Effector memory CD8-positive, alpha-beta T cell (primary cell): Measurements from ENCODE around the gene ZDHHC14.

Source experiments
- ATAC-seq: fragments of 150-1000 bp; cut with Tn5 transposase; replicated peaks from 2 replicates; pipeline ENCODE4 v1.10.0; 2021; ENCODE audit warnings: mild to moderate bottlenecking, moderate library complexity
- DNase-seq, 3 experiments: peaks; one replicate each; pipeline ENCODE4 v3.0.0; 2021
- H3K27ac Mint-ChIP-seq, 2 donors: one replicate each; pipeline ENCODE4 v1.8.0; 2022; ENCODE audit warnings: mild to moderate bottlenecking in 2 of 2, mixed read lengths in 2 of 2, moderate library complexity in 2 of 2
- H3K27me3 Mint-ChIP-seq, 2 donors: one replicate each; pipeline ENCODE4 v1.8.0; 2022; ENCODE audit warnings: mixed read lengths in 2 of 2
- H3K36me3 Mint-ChIP-seq: one replicate; pipeline ENCODE4 v1.8.0; 2022; ENCODE audit warnings: mild to moderate bottlenecking, moderate library complexity, mixed read lengths; ENCODE audit not compliant: insufficient read depth
- H3K4me1 Mint-ChIP-seq, 2 donors: one replicate each; pipeline ENCODE4 v1.8.0; 2022; ENCODE audit warnings: low read depth in 2 of 2, mixed read lengths in 2 of 2
- H3K4me3 Mint-ChIP-seq, 2 donors: one replicate each; pipeline ENCODE4 v1.8.0; 2022; ENCODE audit warnings: mild to moderate bottlenecking in 2 of 2, mixed read lengths in 2 of 2, moderate library complexity in 2 of 2
- H3K9me3 Mint-ChIP-seq, 2 donors: one replicate each; pipeline ENCODE4 v1.8.0; 2022; ENCODE audit warnings: mixed read lengths in 2 of 2

ZDHHC14 gene

DNA sequence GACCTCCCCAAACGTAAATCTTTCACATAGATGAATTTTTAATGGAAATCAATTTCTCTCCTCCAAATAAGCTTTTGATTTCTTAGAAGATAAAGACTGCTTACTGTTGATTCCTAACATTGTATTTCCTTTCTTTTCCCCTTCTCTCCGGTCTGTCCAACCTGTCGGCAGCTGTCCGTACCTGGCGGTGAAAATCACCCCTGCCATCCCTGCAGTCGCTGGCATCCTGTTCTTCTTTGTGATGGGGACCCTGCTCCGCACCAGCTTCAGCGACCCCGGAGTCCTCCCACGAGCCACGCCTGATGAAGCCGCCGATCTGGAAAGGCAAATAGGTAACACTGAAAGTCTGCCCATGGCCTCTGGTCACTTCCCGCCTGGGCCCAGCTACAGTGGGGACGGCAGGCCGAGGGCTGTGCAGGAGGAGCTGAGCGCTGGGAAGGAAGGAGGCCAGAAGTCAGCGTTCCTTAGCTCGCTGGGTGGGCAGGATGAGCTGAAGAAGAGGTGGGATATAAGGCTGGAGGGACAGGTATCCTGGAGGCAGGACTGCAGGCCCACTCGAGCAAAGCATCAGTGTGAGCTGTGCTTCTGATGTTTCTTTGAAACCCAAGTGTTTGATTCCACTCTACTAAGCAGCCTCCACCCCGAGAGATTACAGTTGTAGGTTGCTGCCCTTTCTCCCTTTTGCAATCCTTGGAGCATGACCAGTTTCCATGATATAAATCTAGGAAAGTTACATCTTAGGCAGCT, 161.6 kb downstream of the ZDHHC14 start:
- H3K4me3 Mint-ChIP-seq, result no peak overlapping the region

DNA sequence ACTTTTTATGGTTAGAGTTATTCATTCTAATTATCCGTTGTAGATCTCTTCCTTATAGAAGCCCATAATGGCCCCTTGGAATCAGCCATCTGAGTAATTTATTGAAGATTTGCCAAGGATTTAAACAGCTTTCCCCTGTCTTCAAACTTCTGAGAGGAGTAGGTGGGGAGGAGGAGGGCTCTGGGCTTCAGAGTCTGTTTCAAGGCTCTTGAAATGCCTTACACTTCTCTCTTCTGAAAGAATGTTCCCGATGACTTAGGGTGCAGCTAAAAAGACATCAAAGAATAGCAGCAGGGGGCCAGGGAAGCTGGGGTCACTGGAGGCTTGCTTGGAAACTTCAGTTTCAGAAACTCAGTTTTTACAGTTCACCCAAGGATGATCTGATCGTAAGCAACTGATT, 165.3 kb downstream of the ZDHHC14 start:
- Mint-ChIP-seq H3K4me1 (peaks cover 17 to 20% of the 10 kb centered on the region in 2 donors), H3K36me3 (peaks cover 8% of the 10 kb centered on the region), H3K27me3 (no peaks in the 10 kb centered on the region), H3K9me3 (peaks cover 0 to 6% of the 10 kb centered on the region in 2 donors), H3K27ac (no peak overlapping the region), H3K4me3 (no peak overlapping the region)
- no peak for ATAC-seq
- no peak for DNase-seq

More for the DNA sequence above, 161.6 kb downstream of the ZDHHC14 start:
- H3K9me3 Mint-ChIP-seq, result no peaks in the 10 kb centered on the region
- H3K4me1 Mint-ChIP-seq, result peaks cover 20 to 23% of the 10 kb centered on the region in 2 donors
- no peaks in the 10 kb centered on the region for H3K36me3 Mint-ChIP-seq
- H3K27ac Mint-ChIP-seq, result no peak overlapping the region
- ATAC-seq (no peak), DNase-seq (no peak)
- no peaks in the 10 kb centered on the region for H3K27me3 Mint-ChIP-seq

GRCh38 chr6:157547112-157547511, 166.1 kb downstream of the ZDHHC14 start:
- H3K9me3 Mint-ChIP-seq, result peaks cover 0 to 6% of the 10 kb centered on the region in 2 donors
- peaks cover 8% of the 10 kb centered on the region for H3K36me3 Mint-ChIP-seq
- no peak for DNase-seq
- H3K27me3 Mint-ChIP-seq, result no peaks in the 10 kb centered on the region
- no peak overlapping the region for H3K27ac Mint-ChIP-seq
- H3K4me3 Mint-ChIP-seq, result no peak overlapping the region
- no peak for ATAC-seq
- H3K4me1 Mint-ChIP-seq, result peaks cover 25 to 27% of the 10 kb centered on the region in 2 donors

- DNase-seq, result no peak
- Mint-ChIP-seq H3K4me1 (peaks cover 25 to 28% of the 10 kb centered on the region in 2 donors), H3K27me3 (no peaks in the 10 kb centered on the region), H3K27ac (peak overlapping the region in 1 of 2 donors; percentile 90), H3K36me3 (peaks cover 8% of the 10 kb centered on the region), H3K9me3 (peaks cover 0 to 6% of the 10 kb centered on the region in 2 donors), H3K4me3 (peak overlapping the region in 1 of 2 donors; percentile 42)
- no peak for ATAC-seq
These were observed 167.9 kb downstream of the ZDHHC14 start for GRCh38 chr6:157548635-157549467.

DNA sequence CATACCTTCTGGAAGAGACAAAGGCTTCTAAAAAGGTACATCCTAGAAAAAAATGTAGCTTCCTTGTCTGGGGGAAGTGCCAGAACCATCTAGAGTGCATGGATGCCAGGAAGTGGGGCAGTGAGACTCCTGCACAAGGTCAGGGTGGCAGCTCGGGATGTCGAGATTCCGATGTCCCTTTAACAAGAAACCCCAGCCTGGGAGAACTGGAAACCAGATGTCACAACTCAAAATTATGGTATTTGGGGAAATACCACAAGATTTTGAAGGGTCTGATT, 168.4 kb downstream of the ZDHHC14 start:
- Mint-ChIP-seq H3K4me3 (peak overlapping the region in 1 of 2 donors; percentile 42), H3K4me1 (peaks cover 25 to 28% of the 10 kb centered on the region in 2 donors), H3K36me3 (peaks cover 8% of the 10 kb centered on the region), H3K9me3 (peaks cover 0 to 6% of the 10 kb centered on the region in 2 donors), H3K27ac (peak overlapping the region; percentile 90 to 94), H3K27me3 (no peaks in the 10 kb centered on the region)
- DNase-seq, result no peak
- no peak for ATAC-seq

DNA sequence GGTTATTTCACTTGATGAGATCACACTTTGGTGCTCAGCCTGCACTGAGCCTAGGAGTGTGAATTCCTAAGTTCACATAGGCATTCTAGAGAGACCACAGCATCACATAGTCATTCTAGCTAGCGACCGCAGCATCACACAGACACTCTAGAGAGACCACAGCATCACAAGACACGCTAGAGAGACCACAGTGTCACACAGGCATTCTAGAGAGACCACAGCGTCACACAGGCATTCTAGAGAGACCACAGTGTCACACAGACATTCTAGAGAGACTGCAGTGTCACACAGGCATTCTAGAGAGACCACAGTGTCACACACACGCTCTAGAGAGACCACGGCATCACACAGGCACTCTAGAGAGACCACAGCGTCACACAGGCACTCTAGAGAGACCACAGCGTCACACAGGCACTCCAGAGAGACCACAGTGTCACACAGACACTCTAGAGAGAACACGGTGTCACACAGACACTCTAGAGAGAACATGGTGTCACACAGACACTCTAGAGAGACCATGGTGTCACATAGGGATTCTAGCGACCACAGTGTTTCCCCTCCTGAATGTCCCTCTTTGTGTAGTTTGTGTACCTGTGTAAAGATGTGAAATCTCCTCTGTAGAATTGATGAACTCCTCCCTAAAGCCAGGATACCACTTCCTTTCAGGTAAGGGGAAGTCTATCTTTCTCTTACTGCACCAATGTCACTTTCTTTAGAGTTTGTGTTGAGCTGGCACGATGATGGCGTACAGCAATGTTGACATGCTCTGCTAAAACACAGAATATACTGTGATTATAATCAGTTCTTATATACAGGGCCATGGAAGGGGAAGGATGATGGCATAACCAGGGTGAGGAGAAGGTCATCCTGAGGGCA, 169.4 kb downstream of the ZDHHC14 start:
- peaks cover 0 to 6% of the 10 kb centered on the region in 2 donors for H3K9me3 Mint-ChIP-seq
- peaks cover 8% of the 10 kb centered on the region for H3K36me3 Mint-ChIP-seq
- peaks cover 25 to 28% of the 10 kb centered on the region in 2 donors for H3K4me1 Mint-ChIP-seq
- no peaks in the 10 kb centered on the region for H3K27me3 Mint-ChIP-seq
- H3K27ac Mint-ChIP-seq, result peak overlapping the region; percentile 90 to 94
- ATAC-seq (peak; percentile 86), DNase-seq (peak; percentile 39 to 53 (median 44))
- H3K4me3 Mint-ChIP-seq, result peak overlapping the region; percentile 12 to 41

- Mint-ChIP-seq H3K27me3 (no peaks in the 10 kb centered on the region), H3K4me3 (peak overlapping the region in 1 of 2 donors; percentile 12), H3K9me3 (peaks cover 0 to 6% of the 10 kb centered on the region in 2 donors), H3K27ac (peak overlapping the region; percentile 90 to 94), H3K4me1 (peaks cover 29 to 32% of the 10 kb centered on the region in 2 donors), H3K36me3 (peaks cover 8% of the 10 kb centered on the region)
- no peak for DNase-seq
- no peak for ATAC-seq
These were observed 170.2 kb downstream of the ZDHHC14 start for GRCh38 chr6:157551041-157551832.

DNA sequence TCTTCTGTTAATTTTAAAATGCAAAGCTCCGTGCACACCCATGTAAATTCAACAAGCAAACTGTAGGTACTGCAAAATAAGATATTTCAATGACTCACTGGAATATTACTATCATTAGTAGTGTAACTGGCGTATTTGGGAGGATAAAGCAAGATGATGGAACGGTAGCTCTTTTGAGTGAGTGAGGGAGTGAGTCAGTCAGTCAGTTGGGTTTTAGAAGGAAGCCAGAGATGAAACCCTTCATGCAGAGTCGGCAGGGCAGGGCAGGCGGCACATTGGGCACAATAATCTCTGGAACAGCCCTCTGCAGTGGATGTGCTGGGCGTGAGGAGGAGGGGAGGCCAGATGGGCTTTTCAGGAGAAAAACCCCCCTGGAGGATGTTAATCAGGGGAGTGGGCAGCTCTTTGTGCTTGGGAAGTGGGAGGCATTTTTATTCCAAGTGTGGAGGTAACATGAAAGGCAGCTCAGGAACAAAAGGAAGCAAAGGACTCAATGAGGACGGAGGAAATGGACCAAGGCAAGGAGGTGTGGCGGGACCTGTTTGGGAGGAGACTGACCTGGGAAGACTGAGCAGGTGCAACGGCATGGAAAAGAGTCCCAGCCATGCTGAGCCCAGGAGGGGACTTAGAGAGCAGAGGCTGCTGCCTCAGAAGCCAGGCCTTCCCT, 171.2 kb downstream of the ZDHHC14 start:
- Mint-ChIP-seq H3K9me3 (peaks cover 0 to 6% of the 10 kb centered on the region in 2 donors), H3K4me3 (no peak overlapping the region), H3K36me3 (peaks cover 8% of the 10 kb centered on the region), H3K4me1 (peaks cover 37 to 40% of the 10 kb centered on the region in 2 donors), H3K27me3 (no peaks in the 10 kb centered on the region), H3K27ac (peak overlapping the region in 1 of 2 donors; percentile 90)
- ATAC-seq (no peak), DNase-seq (no peak)

DNA sequence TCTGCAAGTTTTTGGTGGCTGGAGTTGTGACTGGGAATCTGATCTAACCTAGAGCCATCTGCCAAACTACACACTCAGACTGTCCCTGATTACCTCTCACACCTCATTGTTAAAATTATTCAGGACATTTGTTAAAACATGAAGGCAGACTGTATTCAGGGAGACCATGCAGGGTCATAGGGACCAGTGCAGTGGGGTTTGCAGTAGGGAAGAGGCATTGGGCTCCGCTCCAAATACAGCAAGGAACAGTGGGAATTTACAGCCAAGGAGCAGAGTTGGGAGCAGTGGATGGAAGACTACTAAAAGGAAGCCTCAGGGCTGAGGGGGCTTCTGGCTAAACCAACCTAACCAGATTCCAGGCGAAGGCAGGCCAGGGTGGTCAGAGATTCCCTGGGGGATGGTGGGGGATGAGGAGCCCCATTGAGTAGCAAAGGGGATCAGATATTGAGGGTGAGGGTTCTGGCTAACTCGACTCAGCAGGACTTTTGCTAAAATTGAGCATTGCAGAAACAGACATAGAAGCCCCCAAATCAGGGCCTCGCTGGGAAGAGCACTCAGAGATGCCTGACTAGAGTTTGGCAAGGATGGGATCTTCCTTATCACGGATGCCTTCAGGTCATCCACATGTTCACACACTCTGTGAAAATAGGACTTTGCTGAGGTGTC, 172.0 kb downstream of the ZDHHC14 start:
- DNase-seq, result no peak
- no peaks in the 10 kb centered on the region for H3K27me3 Mint-ChIP-seq
- peaks cover 0 to 6% of the 10 kb centered on the region in 2 donors for H3K9me3 Mint-ChIP-seq
- peaks cover 38 to 47% of the 10 kb centered on the region in 2 donors for H3K4me1 Mint-ChIP-seq
- H3K27ac Mint-ChIP-seq, result peak overlapping the region in 1 of 2 donors; percentile 77
- H3K36me3 Mint-ChIP-seq, result peaks cover 8% of the 10 kb centered on the region
- no peak for ATAC-seq
- H3K4me3 Mint-ChIP-seq, result no peak overlapping the region

GRCh38 chr6:157554747-157555146, 173.8 kb downstream of the ZDHHC14 start:
- ATAC-seq, result no peak
- H3K27me3 Mint-ChIP-seq, result no peaks in the 10 kb centered on the region
- peaks cover 8% of the 10 kb centered on the region for H3K36me3 Mint-ChIP-seq
- no peak overlapping the region for H3K27ac Mint-ChIP-seq
- peaks cover 40 to 44% of the 10 kb centered on the region in 2 donors for H3K4me1 Mint-ChIP-seq
- no peak for DNase-seq
- no peak overlapping the region for H3K4me3 Mint-ChIP-seq
- H3K9me3 Mint-ChIP-seq, result peaks cover 0 to 6% of the 10 kb centered on the region in 2 donors

- Mint-ChIP-seq H3K27ac (peak overlapping the region in 1 of 2 donors; percentile 84), H3K4me3 (no peak overlapping the region), H3K4me1 (peaks cover 33 to 36% of the 10 kb centered on the region in 2 donors), H3K36me3 (peaks cover 2% of the 10 kb centered on the region), H3K9me3 (peaks cover 0 to 2% of the 10 kb centered on the region in 2 donors), H3K27me3 (no peaks in the 10 kb centered on the region)
- no peak for ATAC-seq
- DNase-seq, result no peak
These were observed 174.6 kb downstream of the ZDHHC14 start for GRCh38 chr6:157555455-157556143.
